HG02642 (cell line): ENCODE data around the gene ADCY5.

ENCODE experiments used
- ATAC-seq: cut with Tn5 transposase; IDR thresholded peaks from one replicate; pipeline ENCODE4 v1.9.1; 2021; ENCODE audit warnings: mild to moderate bottlenecking; ENCODE audit not compliant: unreplicated experiment, poor library complexity

Gene ADCY5

DNA sequence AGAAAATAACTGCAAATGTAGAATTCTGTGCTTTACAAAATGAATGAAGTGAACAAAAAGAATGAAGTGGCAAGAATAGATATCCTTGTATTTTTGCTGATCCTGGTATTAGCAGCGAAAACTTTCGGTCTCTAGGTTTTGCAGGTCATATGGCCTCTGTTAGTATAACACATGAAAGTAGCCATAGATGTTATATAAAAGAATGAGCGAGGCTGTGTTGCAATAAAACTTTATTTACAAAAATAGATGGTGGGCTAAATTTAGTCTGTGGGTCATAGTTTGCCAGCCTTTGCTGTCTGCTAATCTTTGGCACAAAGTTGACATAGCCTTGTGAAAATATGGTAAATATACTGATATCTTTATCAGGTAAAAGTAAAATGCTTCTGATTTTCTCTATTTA is 212.0 kb downstream of the ADCY5 start:
- ATAC-seq = no peak
